ENCODE data around the gene RAVER2.

Gene RAVER2

GRCh38 chr1:64880449-64880848 lies 135.6 kb downstream of the RAVER2 start:
- no peak overlapping the region for H3K4me3 ChIP-seq (ENCODE audit: low read length)
- DNase-seq (ENCODE audit: low read depth), result no peak
- no peaks in the 10 kb centered on the region for H3K9me3 ChIP-seq (ENCODE audit: control insufficient read depth, low read length)
- H3K27me3 ChIP-seq (replicated peaks; ENCODE audit: control insufficient read depth, insufficient read depth, low read length), result no peaks in the 10 kb centered on the region
- H3K9ac ChIP-seq (ENCODE audit: low read length), result no peak overlapping the region
- peaks cover 72% of the 10 kb centered on the region for H3K36me3 ChIP-seq (ENCODE audit: control insufficient read depth, insufficient read depth, low read length, severe bottlenecking)
- H3K4me1 ChIP-seq (ENCODE audit: control insufficient read depth, insufficient read depth, low read length), result peaks cover 10% of the 10 kb centered on the region

- H3K9me3 ChIP-seq (ENCODE audit: control insufficient read depth, low read length), result no peaks in the 10 kb centered on the region
- H3K36me3 ChIP-seq (ENCODE audit: control insufficient read depth, insufficient read depth, low read length, severe bottlenecking), result peaks cover 64% of the 10 kb centered on the region
- DNase-seq (ENCODE audit: low read depth), result no peak
- no peak overlapping the region for H3K4me3 ChIP-seq (ENCODE audit: low read length)
- H3K4me1 ChIP-seq (ENCODE audit: control insufficient read depth, insufficient read depth, low read length), result peaks cover 10% of the 10 kb centered on the region
- no peaks in the 10 kb centered on the region for H3K27me3 ChIP-seq (replicated peaks; ENCODE audit: control insufficient read depth, insufficient read depth, low read length)
- H3K9ac ChIP-seq (ENCODE audit: low read length), result no peak overlapping the region
These were observed 136.4 kb downstream of the RAVER2 start for GRCh38 chr1:64881281-64881680.
